GM12801 (cell line): Measurements from ENCODE around the gene RERE.

ENCODE experiments used
- CTCF ChIP-seq: IDR thresholded peaks from one replicate; pipeline ENCODE4 v1.5.1; 2011; ENCODE audit warnings: control low read depth; ENCODE audit not compliant: insufficient read length; ENCODE audit errors: extremely low read depth

The RERE gene

GRCh38 chr1:8465692-8466091 lies 351.7 kb downstream of the RERE start:
- TF ChIP-seq CTCF = no peak

- TF ChIP-seq CTCF = no peak
These were observed 352.4 kb downstream of the RERE start for GRCh38 chr1:8465013-8465412.

- no peak for TF ChIP-seq CTCF
These were observed 353.1 kb downstream of the RERE start for GRCh38 chr1:8464377-8464776.

GRCh38 chr1:8463144-8463927 lies 354.1 kb downstream of the RERE start:
- TF ChIP-seq CTCF = no peak

GRCh38 chr1:8462371-8462892 lies 355.0 kb downstream of the RERE start:
- TF ChIP-seq CTCF = no peak

GRCh38 chr1:8461351-8462110 lies 355.9 kb downstream of the RERE start:
- TF ChIP-seq CTCF = no peak

GRCh38 chr1:8460784-8461183 lies 356.7 kb downstream of the RERE start:
- no peak for TF ChIP-seq CTCF
